OCI-M2 (cell line): Measurements from ENCODE around the gene AP3S1.
"Not testable (repeated sequence)": the region's sequence is repeated elsewhere in the genome, so short reads cannot be mapped to it uniquely, and the experiment has no call there.

Experiments used
- DNase-seq: peaks from one replicate; lab custom pipeline; 2025; ENCODE audit not compliant: unreplicated experiment; lab: John Stamatoyannopoulos, UW

Gene AP3S1

GRCh38 chr5:115841382-115842088, at the start of gene AP3S1, which contains the start of gene ATG12:
AP3S1 (plus strand) TSS chr5:115841935; CDS start chr5:115842038, 103 bp downstream.
ATG12 (minus strand) TSS chr5:115841565; CDS start chr5:115841552, 13 bp downstream.
- peak; percentile 94 for DNase-seq

GRCh38 chr5:115795700-115796099, 46.0 kb upstream of the AP3S1 start:
- no peak for DNase-seq

- DNase-seq = no peak
Observed at GRCh38 chr5:115796656-115797055, 45.1 kb upstream of the AP3S1 start.

- no peak for DNase-seq
Observed at GRCh38 chr5:115798252-115798651, 43.5 kb upstream of the AP3S1 start.

GRCh38 chr5:115800108-115800507, 41.6 kb upstream of the AP3S1 start:
- no peak for DNase-seq

GRCh38 chr5:115801152-115801551, 40.6 kb upstream of the AP3S1 start:
- DNase-seq = no peak

- DNase-seq = no peak
Observed at GRCh38 chr5:115801984-115802383, 39.8 kb upstream of the AP3S1 start.

GRCh38 chr5:115806986-115807653, 34.6 kb upstream of the AP3S1 start:
- DNase-seq = no peak

GRCh38 chr5:115807654-115808052, 34.1 kb upstream of the AP3S1 start:
- no peak for DNase-seq

- not testable (repeated sequence) for DNase-seq
Observed at GRCh38 chr5:115808066-115808465, 33.7 kb upstream of the AP3S1 start.

GRCh38 chr5:115809946-115810345, 31.8 kb upstream of the AP3S1 start:
- DNase-seq = no peak

- DNase-seq = no peak
Observed at GRCh38 chr5:115810761-115811160, 31.0 kb upstream of the AP3S1 start.

- DNase-seq = no peak
Observed at GRCh38 chr5:115811406-115811805, 30.3 kb upstream of the AP3S1 start.

GRCh38 chr5:115812372-115812771, 29.4 kb upstream of the AP3S1 start:
- DNase-seq = no peak

GRCh38 chr5:115813719-115814118, 28.0 kb upstream of the AP3S1 start:
- no peak for DNase-seq

GRCh38 chr5:115815006-115815692, 26.6 kb upstream of the AP3S1 start:
- no peak for DNase-seq

GRCh38 chr5:115815693-115816225, 26.0 kb upstream of the AP3S1 start:
- DNase-seq = no peak

- no peak for DNase-seq
Observed at GRCh38 chr5:115816226-115817081, 25.3 kb upstream of the AP3S1 start, which contains the start of gene CDO1. CDO1 (minus strand) TSS chr5:115816659; CDS start chr5:115816397, 262 bp downstream.

GRCh38 chr5:115817386-115817785, 24.3 kb upstream of the AP3S1 start:
- DNase-seq = no peak

GRCh38 chr5:115818821-115819220, 22.9 kb upstream of the AP3S1 start:
- no peak for DNase-seq

- DNase-seq = no peak
Observed at GRCh38 chr5:115820846-115821245, 20.9 kb upstream of the AP3S1 start.
